NCI-H524 treated with DMSO at 0.1 percent for 48 hours (cell line): ENCODE results near the gene TAOK1.

Experiments
- DNase-seq: peaks from one replicate; lab custom pipeline; 2025; lab: John Stamatoyannopoulos, UW

Gene TAOK1

GRCh38 chr17:29595943-29596774 lies 206.0 kb downstream of the TAOK1 start:
- no peak for DNase-seq

- no peak for DNase-seq
These were observed 206.6 kb downstream of the TAOK1 start for GRCh38 chr17:29596811-29597210.

GRCh38 chr17:29597361-29598172 lies 207.4 kb downstream of the TAOK1 start:
- DNase-seq: peak; percentile 18
